Measurements from ENCODE around the gene PALS2.

Gene PALS2

GRCh38 chr7:24572997-24573553 lies at the start of gene PALS2:
TSS of gene PALS2 (plus strand) at chr7:24573452. CDS start at chr7:24623668, 50,216 bp downstream.
- Histone ChIP-seq H3K27ac (ENCODE audit: low read length) (no peak within 1 kb of the TSS), H3K36me3 (ENCODE audit: control insufficient read depth, insufficient read depth, low read length) (no peaks in the 10 kb centered on the region), H3K4me1 (ENCODE audit: control insufficient read depth, insufficient read depth, low read length) (peaks cover 4% of the 10 kb centered on the region), H3K9me3 (ENCODE audit: control insufficient read depth, insufficient read depth, low read length) (no peaks in the 10 kb centered on the region), H3K4me3 (ENCODE audit: low read length) (peak within 1 kb of the TSS; percentile 96), H3K27me3 (ENCODE audit: control insufficient read depth, insufficient read depth, low read length) (no peaks in the 10 kb centered on the region)
- WGBS (ENCODE audit: insufficient coverage, insufficient read length), result no CpG with 5 or more reads among the region's 69 CpGs
- DNase-seq (ENCODE audit: low read depth, low spot score), result no peak

- Histone ChIP-seq H3K4me1 (ENCODE audit: control insufficient read depth, insufficient read depth, low read length) (no peaks in the 10 kb centered on the region), H3K9me3 (ENCODE audit: control insufficient read depth, insufficient read depth, low read length) (no peaks in the 10 kb centered on the region), H3K36me3 (ENCODE audit: control insufficient read depth, insufficient read depth, low read length) (no peaks in the 10 kb centered on the region), H3K4me3 (ENCODE audit: low read length) (no peak overlapping the region), H3K27ac (ENCODE audit: low read length) (no peak overlapping the region), H3K27me3 (ENCODE audit: control insufficient read depth, insufficient read depth, low read length) (no peaks in the 10 kb centered on the region)
- WGBS (ENCODE audit: insufficient coverage, insufficient read length), result no CpG with 5 or more reads among the region's 4 CpGs
- no peak for DNase-seq (ENCODE audit: low read depth, low spot score)
Observed at GRCh38 chr7:24531255-24531654, 42.0 kb upstream of the PALS2 start.

- WGBS (ENCODE audit: insufficient coverage, insufficient read length), result no CpG with 5 or more reads among the region's 2 CpGs
Observed at GRCh38 chr7:24536682-24537081, 36.6 kb upstream of the PALS2 start.

GRCh38 chr7:24540956-24541355 lies 32.3 kb upstream of the PALS2 start:
- no peak for DNase-seq (ENCODE audit: low read depth, low spot score)
- Histone ChIP-seq H3K36me3 (ENCODE audit: control insufficient read depth, insufficient read depth, low read length) (no peaks in the 10 kb centered on the region), H3K4me1 (ENCODE audit: control insufficient read depth, insufficient read depth, low read length) (0 out of 2 replicates have a peak, but pooled peaks cover 1% of the 10 kb centered on the region), H3K27me3 (ENCODE audit: control insufficient read depth, insufficient read depth, low read length) (no peaks in the 10 kb centered on the region), H3K27ac (ENCODE audit: low read length) (no peak overlapping the region), H3K9me3 (ENCODE audit: control insufficient read depth, insufficient read depth, low read length) (no peaks in the 10 kb centered on the region; the same call in 1 of the 2 replicates), H3K4me3 (ENCODE audit: low read length) (no peak overlapping the region)
- no CpG with 5 or more reads among the region's 7 CpGs for WGBS (ENCODE audit: insufficient coverage, insufficient read length)

More at GRCh38 chr7:24536682-24537081, 36.6 kb upstream of the PALS2 start:
- Histone ChIP-seq H3K9me3 (ENCODE audit: control insufficient read depth, insufficient read depth, low read length) (no peaks in the 10 kb centered on the region; the same call in 1 of the 2 replicates), H3K27me3 (ENCODE audit: control insufficient read depth, insufficient read depth, low read length) (no peaks in the 10 kb centered on the region), H3K4me3 (ENCODE audit: low read length) (no peak overlapping the region), H3K4me1 (ENCODE audit: control insufficient read depth, insufficient read depth, low read length) (0 out of 2 replicates have a peak, but pooled peaks cover 1% of the 10 kb centered on the region), H3K27ac (ENCODE audit: low read length) (no peak overlapping the region), H3K36me3 (ENCODE audit: control insufficient read depth, insufficient read depth, low read length) (no peaks in the 10 kb centered on the region)
- DNase-seq (ENCODE audit: low read depth, low spot score), result no peak

- no peaks in the 10 kb centered on the region for H3K4me1 ChIP-seq (ENCODE audit: control insufficient read depth, insufficient read depth, low read length)
- no peaks in the 10 kb centered on the region for H3K27me3 ChIP-seq (ENCODE audit: control insufficient read depth, insufficient read depth, low read length)
Observed at GRCh38 chr7:24545215-24545614, 28.0 kb upstream of the PALS2 start.

GRCh38 chr7:24548390-24548789 lies 24.9 kb upstream of the PALS2 start:
- no peak for DNase-seq (ENCODE audit: low read depth, low spot score)
- H3K4me1 ChIP-seq (ENCODE audit: control insufficient read depth, insufficient read depth, low read length), result no peaks in the 10 kb centered on the region
- H3K36me3 ChIP-seq (ENCODE audit: control insufficient read depth, insufficient read depth, low read length), result no peaks in the 10 kb centered on the region
- H3K4me3 ChIP-seq (ENCODE audit: low read length), result no peak overlapping the region
- H3K27ac ChIP-seq (ENCODE audit: low read length), result no peak overlapping the region
- H3K27me3 ChIP-seq (ENCODE audit: control insufficient read depth, insufficient read depth, low read length), result no peaks in the 10 kb centered on the region
- no peaks in the 10 kb centered on the region for H3K9me3 ChIP-seq (ENCODE audit: control insufficient read depth, insufficient read depth, low read length)

More at GRCh38 chr7:24545215-24545614, 28.0 kb upstream of the PALS2 start:
- H3K36me3 ChIP-seq (ENCODE audit: control insufficient read depth, insufficient read depth, low read length), result no peaks in the 10 kb centered on the region
- DNase-seq (ENCODE audit: low read depth, low spot score), result no peak
- no peaks in the 10 kb centered on the region for H3K9me3 ChIP-seq (ENCODE audit: control insufficient read depth, insufficient read depth, low read length)
- H3K4me3 ChIP-seq (ENCODE audit: low read length), result no peak overlapping the region
- no peak overlapping the region for H3K27ac ChIP-seq (ENCODE audit: low read length)

- Histone ChIP-seq H3K27ac (ENCODE audit: low read length) (no peak overlapping the region), H3K27me3 (ENCODE audit: control insufficient read depth, insufficient read depth, low read length) (no peaks in the 10 kb centered on the region), H3K4me1 (ENCODE audit: control insufficient read depth, insufficient read depth, low read length) (no peaks in the 10 kb centered on the region), H3K9me3 (ENCODE audit: control insufficient read depth, insufficient read depth, low read length) (no peaks in the 10 kb centered on the region), H3K36me3 (ENCODE audit: control insufficient read depth, insufficient read depth, low read length) (no peaks in the 10 kb centered on the region), H3K4me3 (ENCODE audit: low read length) (no peak overlapping the region)
- WGBS (ENCODE audit: insufficient coverage, insufficient read length), result no CpG with 5 or more reads among the region's 4 CpGs
- no peak for DNase-seq (ENCODE audit: low read depth, low spot score)
Observed at GRCh38 chr7:24549991-24550390, 23.3 kb upstream of the PALS2 start.

- H3K9me3 ChIP-seq (ENCODE audit: control insufficient read depth, insufficient read depth, low read length), result no peaks in the 10 kb centered on the region
- H3K4me3 ChIP-seq (ENCODE audit: low read length), result no peak overlapping the region
- no peak for DNase-seq (ENCODE audit: low read depth, low spot score)
- no peaks in the 10 kb centered on the region for H3K36me3 ChIP-seq (ENCODE audit: control insufficient read depth, insufficient read depth, low read length)
- H3K4me1 ChIP-seq (ENCODE audit: control insufficient read depth, insufficient read depth, low read length), result no peaks in the 10 kb centered on the region
- H3K27me3 ChIP-seq (ENCODE audit: control insufficient read depth, insufficient read depth, low read length), result no peaks in the 10 kb centered on the region
- no peak overlapping the region for H3K27ac ChIP-seq (ENCODE audit: low read length)
Observed at GRCh38 chr7:24555184-24555583, 18.1 kb upstream of the PALS2 start.

- Histone ChIP-seq H3K27me3 (ENCODE audit: control insufficient read depth, insufficient read depth, low read length) (no peaks in the 10 kb centered on the region), H3K4me1 (ENCODE audit: control insufficient read depth, insufficient read depth, low read length) (no peaks in the 10 kb centered on the region), H3K4me3 (ENCODE audit: low read length) (no peak overlapping the region), H3K27ac (ENCODE audit: low read length) (no peak overlapping the region), H3K9me3 (ENCODE audit: control insufficient read depth, insufficient read depth, low read length) (no peaks in the 10 kb centered on the region), H3K36me3 (ENCODE audit: control insufficient read depth, insufficient read depth, low read length) (no peaks in the 10 kb centered on the region)
- DNase-seq (ENCODE audit: low read depth, low spot score), result no peak
- 100% methylated on average over 1 of the region's 5 CpGs for WGBS (ENCODE audit: insufficient coverage, insufficient read length)
Observed at GRCh38 chr7:24555719-24556118, 17.5 kb upstream of the PALS2 start.

- Histone ChIP-seq H3K4me1 (ENCODE audit: control insufficient read depth, insufficient read depth, low read length) (no peaks in the 10 kb centered on the region), H3K27me3 (ENCODE audit: control insufficient read depth, insufficient read depth, low read length) (no peaks in the 10 kb centered on the region), H3K36me3 (ENCODE audit: control insufficient read depth, insufficient read depth, low read length) (no peaks in the 10 kb centered on the region), H3K27ac (ENCODE audit: low read length) (no peak overlapping the region), H3K4me3 (ENCODE audit: low read length) (no peak overlapping the region), H3K9me3 (ENCODE audit: control insufficient read depth, insufficient read depth, low read length) (no peaks in the 10 kb centered on the region)
- no CpG with 5 or more reads among the region's 3 CpGs for WGBS (ENCODE audit: insufficient coverage, insufficient read length)
- no peak for DNase-seq (ENCODE audit: low read depth, low spot score)
Observed at GRCh38 chr7:24560772-24561171, 12.5 kb upstream of the PALS2 start.

- no peaks in the 10 kb centered on the region for H3K27me3 ChIP-seq (ENCODE audit: control insufficient read depth, insufficient read depth, low read length)
- H3K4me3 ChIP-seq (ENCODE audit: low read length), result no peak overlapping the region
- DNase-seq (ENCODE audit: low read depth, low spot score), result no peak
- no peaks in the 10 kb centered on the region for H3K36me3 ChIP-seq (ENCODE audit: control insufficient read depth, insufficient read depth, low read length)
- H3K27ac ChIP-seq (ENCODE audit: low read length), result no peak overlapping the region
- no peaks in the 10 kb centered on the region for H3K9me3 ChIP-seq (ENCODE audit: control insufficient read depth, insufficient read depth, low read length)
- WGBS (ENCODE audit: insufficient coverage, insufficient read length), result no CpG with 5 or more reads among the region's 2 CpGs
- peaks cover 6% of the 10 kb centered on the region; the same call in 1 of the 2 replicates for H3K4me1 ChIP-seq (ENCODE audit: control insufficient read depth, insufficient read depth, low read length)
Observed at GRCh38 chr7:24566274-24566673, 7.0 kb upstream of the PALS2 start.
